ENCODE results near the gene RPGRIP1.
A peak's percentile ranks its signal among the peaks of the same experiment; 100 is the strongest.
"Not testable (repeated sequence)": the region's sequence is repeated elsewhere in the genome, so short reads cannot be mapped to it uniquely, and the experiment has no call there.

Gene RPGRIP1

GRCh38 chr14:21302013-21302835 is 22.3 kb downstream of the RPGRIP1 start:
- no peak for DNase-seq

- not testable (repeated sequence) for DNase-seq
These were observed 22.9 kb downstream of the RPGRIP1 start for GRCh38 chr14:21302836-21303140.

- no peak for DNase-seq
These were observed 27.8 kb downstream of the RPGRIP1 start for GRCh38 chr14:21307637-21308036.

GRCh38 chr14:21308132-21308478 is 28.2 kb downstream of the RPGRIP1 start:
- DNase-seq, result no peak

- peak; percentile 42 for DNase-seq
These were observed 28.8 kb downstream of the RPGRIP1 start for GRCh38 chr14:21308479-21309237.

- DNase-seq, result no peak
These were observed 29.4 kb downstream of the RPGRIP1 start for GRCh38 chr14:21309238-21309636.

GRCh38 chr14:21309956-21310355 is 30.1 kb downstream of the RPGRIP1 start:
- DNase-seq, result no peak

- DNase-seq, result no peak
These were observed 31.7 kb downstream of the RPGRIP1 start for GRCh38 chr14:21311614-21312013.

GRCh38 chr14:21313512-21313911 is 33.6 kb downstream of the RPGRIP1 start:
- DNase-seq, result no peak

- no peak for DNase-seq
These were observed 37.5 kb downstream of the RPGRIP1 start for GRCh38 chr14:21317398-21317797.

GRCh38 chr14:21320913-21321312 is 41.0 kb downstream of the RPGRIP1 start:
- no peak for DNase-seq

- DNase-seq, result no peak
These were observed 42.8 kb downstream of the RPGRIP1 start for GRCh38 chr14:21322716-21323115.

GRCh38 chr14:21326972-21327371 is 47.1 kb downstream of the RPGRIP1 start:
- DNase-seq, result no peak
